ENCODE measurements around the gene COL2A1.

The COL2A1 gene

GRCh38 chr12:48004053-48004941 is at the start of gene COL2A1:
COL2A1 (minus strand) TSS chr12:48004476; CDS start chr12:48004321, 155 bp downstream.
- no peak for DNase-seq (ENCODE audit: low read depth in 2 of 2)

- no peak for DNase-seq (ENCODE audit: low read depth in 2 of 2)
These were observed 49.6 kb upstream of the COL2A1 start for GRCh38 chr12:48053883-48054282.

GRCh38 chr12:48053122-48053521 is 48.8 kb upstream of the COL2A1 start:
- DNase-seq (ENCODE audit: low read depth in 2 of 2) = no peak

GRCh38 chr12:48051681-48052080 is 47.4 kb upstream of the COL2A1 start:
- DNase-seq (ENCODE audit: low read depth in 2 of 2) = no peak

GRCh38 chr12:48050174-48050573 is 45.9 kb upstream of the COL2A1 start:
- no peak for DNase-seq (ENCODE audit: low read depth in 2 of 2)

GRCh38 chr12:48045965-48046518 is 41.8 kb upstream of the COL2A1 start:
- no peak for DNase-seq (ENCODE audit: low read depth in 2 of 2)

GRCh38 chr12:48045061-48045846 is 41.0 kb upstream of the COL2A1 start:
- no peak for DNase-seq (ENCODE audit: low read depth in 2 of 2)

GRCh38 chr12:48044396-48044795 is 40.1 kb upstream of the COL2A1 start:
- DNase-seq (ENCODE audit: low read depth in 2 of 2) = no peak

GRCh38 chr12:48043771-48044170 is 39.5 kb upstream of the COL2A1 start:
- no peak for DNase-seq (ENCODE audit: low read depth in 2 of 2)

- DNase-seq (ENCODE audit: low read depth in 2 of 2) = no peak
These were observed 37.5 kb upstream of the COL2A1 start for GRCh38 chr12:48041591-48042423.

GRCh38 chr12:48040354-48040753 is 36.1 kb upstream of the COL2A1 start:
- DNase-seq (ENCODE audit: low read depth in 2 of 2) = no peak

- no peak for DNase-seq (ENCODE audit: low read depth in 2 of 2)
These were observed 34.9 kb upstream of the COL2A1 start for GRCh38 chr12:48039151-48039550.

- no peak for DNase-seq (ENCODE audit: low read depth in 2 of 2)
These were observed 33.8 kb upstream of the COL2A1 start for GRCh38 chr12:48038085-48038484.

- DNase-seq (ENCODE audit: low read depth in 2 of 2) = no peak
These were observed 33.1 kb upstream of the COL2A1 start for GRCh38 chr12:48037267-48037915.

- no peak for DNase-seq (ENCODE audit: low read depth in 2 of 2)
These were observed 32.5 kb upstream of the COL2A1 start for GRCh38 chr12:48036818-48037217.

- no peak for DNase-seq (ENCODE audit: low read depth in 2 of 2)
These were observed 30.8 kb upstream of the COL2A1 start for GRCh38 chr12:48034835-48035805.

GRCh38 chr12:48033451-48033850 is 29.2 kb upstream of the COL2A1 start:
- DNase-seq (ENCODE audit: low read depth in 2 of 2) = no peak

GRCh38 chr12:48032597-48032996 is 28.3 kb upstream of the COL2A1 start:
- no peak for DNase-seq (ENCODE audit: low read depth in 2 of 2)

GRCh38 chr12:48031135-48031960 is 27.1 kb upstream of the COL2A1 start:
- no peak for DNase-seq (ENCODE audit: low read depth in 2 of 2)

Measured in stimulated activated CD8-positive, alpha-beta memory T cell treated with anti-CD3 and anti-CD28 coated beads, Interleukin-15, amount 100 ng/mL, for 4 hours (primary cell).